Endothelial cell (in vitro differentiated cells): ENCODE results near the gene GDF11. TPM values are rescaled to one million over a fixed set of nuclear protein-coding genes. Genes with fewer than 3 reads are reported as not detected.
"Not testable (repeated sequence)": the region's sequence is repeated elsewhere in the genome, so short reads cannot be mapped to it uniquely, and the experiment has no call there.

Source experiments
- DNase-seq: peaks from one replicate; pipeline ENCODE4 v3.0.0; 2021; ENCODE audit warnings: low spot score
- H3K27ac Mint-ChIP-seq: one replicate; pipeline ENCODE4 v1.8.0; 2021; ENCODE audit warnings: mixed read lengths, inconsistent platforms; ENCODE audit not compliant: unreplicated experiment
- H3K27me3 Mint-ChIP-seq: one replicate; pipeline ENCODE4 v1.8.0; 2021; ENCODE audit warnings: mild to moderate bottlenecking, moderate library complexity, mixed read lengths, inconsistent platforms; ENCODE audit not compliant: unreplicated experiment
- H3K36me3 Mint-ChIP-seq: one replicate; pipeline ENCODE4 v1.8.0; 2021; ENCODE audit warnings: mild to moderate bottlenecking, low read depth, mixed read lengths, inconsistent platforms; ENCODE audit not compliant: unreplicated experiment
- H3K4me1 Mint-ChIP-seq: one replicate; pipeline ENCODE4 v1.8.0; 2021; ENCODE audit warnings: mild to moderate bottlenecking, mixed read lengths, inconsistent platforms; ENCODE audit not compliant: unreplicated experiment
- H3K4me3 Mint-ChIP-seq: one replicate; pipeline ENCODE4 v1.8.0; 2021; ENCODE audit warnings: mild to moderate bottlenecking, mixed read lengths, inconsistent platforms; ENCODE audit not compliant: unreplicated experiment
- H3K9me3 Mint-ChIP-seq: one replicate; pipeline ENCODE4 v1.8.0; 2021; ENCODE audit warnings: mixed read lengths, inconsistent platforms; ENCODE audit not compliant: unreplicated experiment
- CTCF ChIP-seq: fragments of 200-600 bp; sonication (generic); IDR thresholded peaks from one replicate; pipeline ENCODE4 v1.5.0; 2021; ENCODE audit warnings: antibody characterized with exemption; ENCODE audit not compliant: unreplicated experiment
- total RNA-seq: library from RNA; stranded (reverse); fragmentation: NEBNext Ultra II Directional; extraction: Animal tissue kit (Norgen Biotek cat#: 25700); gene quantifications from one replicate; pipeline ENCODE4 v1.2.1, GENCODE V29; 2021; ENCODE audit not compliant: unreplicated experiment

GDF11 gene
- total RNA-seq, 1 donor from 2014 or later = 9.3 TPM

GRCh38 chr12:55746174-55746912 lies 3.4 kb downstream of the GDF11 start:
- peaks cover 18% of the 10 kb centered on the region for H3K36me3 Mint-ChIP-seq
- H3K27ac Mint-ChIP-seq = peak overlapping the region; percentile 77
- no peak for TF ChIP-seq CTCF
- H3K4me1 Mint-ChIP-seq = peaks cover 27% of the 10 kb centered on the region
- no peak for DNase-seq
- H3K27me3 Mint-ChIP-seq = peaks cover 13% of the 10 kb centered on the region
- H3K9me3 Mint-ChIP-seq = no peaks in the 10 kb centered on the region
- peak overlapping the region; percentile 87 for H3K4me3 Mint-ChIP-seq

- peaks cover 27% of the 10 kb centered on the region for H3K4me1 Mint-ChIP-seq
- H3K9me3 Mint-ChIP-seq = no peaks in the 10 kb centered on the region
- H3K27me3 Mint-ChIP-seq = peaks cover 13% of the 10 kb centered on the region
- no peak for DNase-seq
- peaks cover 20% of the 10 kb centered on the region for H3K36me3 Mint-ChIP-seq
- TF ChIP-seq CTCF = no peak
- no peak overlapping the region for H3K4me3 Mint-ChIP-seq
- no peak overlapping the region for H3K27ac Mint-ChIP-seq
Measured at GRCh38 chr12:55746913-55747231, 4.0 kb downstream of the GDF11 start.

- Mint-ChIP-seq H3K36me3 (peaks cover 29% of the 10 kb centered on the region), H3K27ac (no peak overlapping the region), H3K4me3 (no peak overlapping the region), H3K27me3 (peaks cover 10% of the 10 kb centered on the region), H3K9me3 (no peaks in the 10 kb centered on the region), H3K4me1 (peaks cover 23% of the 10 kb centered on the region)
- TF ChIP-seq CTCF = no peak
- no peak for DNase-seq
Measured at GRCh38 chr12:55748230-55748993, 5.5 kb downstream of the GDF11 start.

GRCh38 chr12:55755246-55755645 lies 12.3 kb downstream of the GDF11 start:
- Mint-ChIP-seq H3K9me3 (no peaks in the 10 kb centered on the region), H3K4me3 (no peak overlapping the region), H3K27ac (no peak overlapping the region), H3K27me3 (peaks cover 2% of the 10 kb centered on the region), H3K36me3 (peaks cover 49% of the 10 kb centered on the region), H3K4me1 (peaks cover 8% of the 10 kb centered on the region)
- no peak for DNase-seq
- no peak for TF ChIP-seq CTCF

- no peak for DNase-seq
- H3K36me3 Mint-ChIP-seq = peaks cover 44% of the 10 kb centered on the region
- H3K4me1 Mint-ChIP-seq = peaks cover 8% of the 10 kb centered on the region
- no peaks in the 10 kb centered on the region for H3K9me3 Mint-ChIP-seq
- H3K4me3 Mint-ChIP-seq = peak overlapping the region; percentile 8
- H3K27me3 Mint-ChIP-seq = no peaks in the 10 kb centered on the region
- peak overlapping the region; percentile 44 for H3K27ac Mint-ChIP-seq
- TF ChIP-seq CTCF = no peak
Measured at GRCh38 chr12:55757701-55758100, 14.8 kb downstream of the GDF11 start.

GRCh38 chr12:55758575-55758974 lies 15.7 kb downstream of the GDF11 start:
- H3K36me3 Mint-ChIP-seq = peaks cover 41% of the 10 kb centered on the region
- not testable (repeated sequence) for H3K4me1 Mint-ChIP-seq, H3K27ac Mint-ChIP-seq, H3K27me3 Mint-ChIP-seq, DNase-seq, H3K4me3 Mint-ChIP-seq, H3K9me3 Mint-ChIP-seq
